ENCODE results near the gene VASP. TPM values are rescaled to one million over a fixed set of nuclear protein-coding genes. Genes with fewer than 3 reads are reported as not detected.
A peak's percentile ranks its signal among the peaks of the same experiment; 100 is the strongest.

Gene VASP
- total RNA-seq, 4 donors from 2014 or later, result 172 to 321 (median 210) TPM

- no peak overlapping the region for H3K27ac ChIP-seq (replicated peaks in 1 of 4)
- no peak for DNase-seq (ENCODE audit: extremely low spot score)
- H3K27me3 ChIP-seq, result no peaks in the 10 kb centered on the region
- WGBS, result 45% methylated on average over 10 of the region's 10 CpGs
- no peaks in the 10 kb centered on the region for H3K9me3 ChIP-seq
- no peak overlapping the region for H3K4me3 ChIP-seq
- intact Hi-C loops (cut with DNase I), result no loop called here
- H3K4me1 ChIP-seq, result peaks cover 0 to 12% (median 9%) of the 10 kb centered on the region in 4 donors
- TF ChIP-seq CTCF (IDR thresholded peaks at IDR 0.05) (peak; percentile 44 to 58 (median 50)), POLR2AphosphoS5 (IDR thresholded peaks at IDR 0.05) (no peak)
- peaks cover 0 to 11% (median 7%) of the 10 kb centered on the region in 4 donors for H3K36me3 ChIP-seq
These were observed 51.2 kb downstream of the VASP start for GRCh38 chr19:45558399-45558878.

- peaks cover 0 to 12% (median 9%) of the 10 kb centered on the region in 4 donors for H3K4me1 ChIP-seq
- no peak overlapping the region for H3K4me3 ChIP-seq
- intact Hi-C loops (cut with DNase I), result no loop called here
- no peak for DNase-seq (ENCODE audit: extremely low spot score)
- no peaks in the 10 kb centered on the region for H3K9me3 ChIP-seq
- H3K27me3 ChIP-seq, result no peaks in the 10 kb centered on the region
- WGBS, result 88% methylated on average over 5 of the region's 5 CpGs
- peaks cover 0 to 5% (median 0%) of the 10 kb centered on the region in 4 donors for H3K36me3 ChIP-seq
- TF ChIP-seq EP300 (IDR thresholded peaks at IDR 0.05) (no peak), POLR2A (IDR thresholded peaks at IDR 0.05; ENCODE audit: low read depth) (no peak), CTCF (IDR thresholded peaks at IDR 0.05) (no peak), POLR2AphosphoS5 (IDR thresholded peaks at IDR 0.05) (no peak)
- no peak overlapping the region for H3K27ac ChIP-seq (replicated peaks in 1 of 4)
These were observed 52.8 kb downstream of the VASP start for GRCh38 chr19:45560038-45560437.

- WGBS, result 71% methylated on average over 11 of the region's 11 CpGs
- H3K27ac ChIP-seq (replicated peaks in 1 of 4), result no peak overlapping the region
- DNase-seq (ENCODE audit: extremely low spot score), result no peak
- no peak for TF ChIP-seq POLR2AphosphoS5 (IDR thresholded peaks at IDR 0.05)
- H3K27me3 ChIP-seq, result no peaks in the 10 kb centered on the region
- H3K9me3 ChIP-seq, result no peaks in the 10 kb centered on the region
- intact Hi-C loops (cut with DNase I), result no loop called here
- peaks cover 0 to 5% (median 0%) of the 10 kb centered on the region in 4 donors for H3K36me3 ChIP-seq
- no peak overlapping the region for H3K4me3 ChIP-seq
- peaks cover 0 to 12% (median 9%) of the 10 kb centered on the region in 4 donors for H3K4me1 ChIP-seq
These were observed 53.4 kb downstream of the VASP start for GRCh38 chr19:45560686-45561085.

GRCh38 chr19:45564131-45564780 is 57.0 kb downstream of the VASP start:
- H3K4me1 ChIP-seq, result peaks cover 2 to 26% (median 7%) of the 10 kb centered on the region in 4 donors
- H3K27me3 ChIP-seq, result no peaks in the 10 kb centered on the region
- DNase-seq (ENCODE audit: extremely low spot score), result no peak
- H3K4me3 ChIP-seq, result no peak overlapping the region
- H3K27ac ChIP-seq (replicated peaks in 1 of 4), result no peak overlapping the region
- intact Hi-C loops (cut with DNase I), result no loop called here
- 70% methylated on average over 5 of the region's 5 CpGs for WGBS
- H3K9me3 ChIP-seq, result no peaks in the 10 kb centered on the region
- peaks cover 0 to 8% (median 0%) of the 10 kb centered on the region in 4 donors for H3K36me3 ChIP-seq
- TF ChIP-seq EP300 (IDR thresholded peaks at IDR 0.05) (no peak), POLR2AphosphoS5 (IDR thresholded peaks at IDR 0.05) (no peak)

GRCh38 chr19:45567609-45568008 is 60.3 kb downstream of the VASP start:
- TF ChIP-seq EP300 (IDR thresholded peaks at IDR 0.05), result no peak
- no peak for TF ChIP-seq POLR2AphosphoS5 (IDR thresholded peaks at IDR 0.05)
- no peak for TF ChIP-seq POLR2A (IDR thresholded peaks at IDR 0.05; ENCODE audit: low read depth)
- no peak for TF ChIP-seq CTCF (IDR thresholded peaks at IDR 0.05)
- no peak for DNase-seq (ENCODE audit: extremely low spot score)
- Histone ChIP-seq H3K4me3 (no peak overlapping the region), H3K9me3 (no peaks in the 10 kb centered on the region), H3K36me3 (peaks cover 0 to 4% (median 0%) of the 10 kb centered on the region in 4 donors), H3K27ac (replicated peaks in 1 of 4) (no peak overlapping the region), H3K4me1 (peaks cover 12 to 33% (median 13%) of the 10 kb centered on the region in 4 donors), H3K27me3 (no peaks in the 10 kb centered on the region)
- 75% methylated on average over 2 of the region's 2 CpGs for WGBS
- intact Hi-C loops (cut with DNase I), result no loop called here
